GM23248 (cell line): ENCODE data around the gene RBFA. TPM values are rescaled to one million over a fixed set of nuclear protein-coding genes. Genes with fewer than 3 reads are reported as not detected.
A peak's percentile ranks its signal among the peaks of the same experiment; 100 is the strongest.

Experiments used
- DNase-seq: peaks from one replicate; pipeline ENCODE4 v3.0.0-alpha.2; 2015
- H2AFZ ChIP-seq: fragments of 200-600 bp; sonication (generic); 2 replicates; pipeline ENCODE4 v1.6.1; 2016; ENCODE audit warnings: antibody characterized with exemption
- H3F3A ChIP-seq: fragments of 200-600 bp; sonication (generic); 2 replicates; pipeline ENCODE4 v1.6.1; 2016; ENCODE audit warnings: mild to moderate bottlenecking, antibody characterized with exemption, mixed run types; ENCODE audit not compliant: insufficient read depth
- H3K27ac ChIP-seq: fragments of 200-600 bp; sonication (generic); 2 replicates; pipeline ENCODE4 v1.5.1; 2016; ENCODE audit warnings: mild to moderate bottlenecking
- H3K27me3 ChIP-seq: fragments of 200-600 bp; sonication (generic); replicated peaks from 2 replicates; pipeline ENCODE4 v1.6.1; 2016; ENCODE audit warnings: mild to moderate bottlenecking; ENCODE audit not compliant: insufficient read depth
- H3K36me3 ChIP-seq: fragments of 200-600 bp; sonication (generic); 2 replicates; pipeline ENCODE4 v1.6.1; 2016; ENCODE audit warnings: low read depth, mild to moderate bottlenecking
- H3K4me1 ChIP-seq: fragments of 200-600 bp; sonication (generic); 2 replicates; pipeline ENCODE4 v1.6.1; 2016; ENCODE audit warnings: mild to moderate bottlenecking; ENCODE audit not compliant: insufficient read depth
- H3K4me2 ChIP-seq: fragments of 200-600 bp; sonication (generic); one replicate; pipeline ENCODE4 v1.6.1; 2016; ENCODE audit warnings: mild to moderate bottlenecking; ENCODE audit not compliant: unreplicated experiment
- H3K4me3 ChIP-seq: fragments of 200-600 bp; sonication (generic); 2 replicates; pipeline ENCODE4 v1.5.1; 2016; ENCODE audit warnings: mild to moderate bottlenecking
- H3K79me2 ChIP-seq: fragments of 200-600 bp; sonication (generic); 2 replicates; pipeline ENCODE4 v1.6.1; 2016; ENCODE audit warnings: mild to moderate bottlenecking; ENCODE audit not compliant: insufficient read depth
- H3K9ac ChIP-seq: fragments of 200-600 bp; sonication (generic); 2 replicates; pipeline ENCODE4 v1.6.1; 2016; ENCODE audit warnings: mild to moderate bottlenecking
- H3K9me2 ChIP-seq: fragments of 200-600 bp; sonication (generic); 2 replicates; pipeline ENCODE4 v1.6.1; 2016; ENCODE audit warnings: mixed run types, mild to moderate bottlenecking, moderate library complexity; ENCODE audit not compliant: insufficient read depth
- H3K9me3 ChIP-seq: fragments of 200-600 bp; sonication (generic); one replicate; pipeline ENCODE4 v1.6.1; 2017; ENCODE audit warnings: low read depth
- H4K20me1 ChIP-seq: fragments of 200-600 bp; sonication (generic); 2 replicates; pipeline ENCODE4 v1.6.0; 2016; ENCODE audit not compliant: insufficient read depth
- EZH2 ChIP-seq: fragments of 200-600 bp; sonication (generic); IDR thresholded peaks from 2 replicates; pipeline ENCODE4 v1.6.1; 2018; ENCODE audit warnings: antibody characterized with exemption, mild to moderate bottlenecking; ENCODE audit not compliant: insufficient read depth, poor library complexity, severe bottlenecking
- EZH2phosphoT487 ChIP-seq: fragments of 200-600 bp; sonication (generic); IDR thresholded peaks from 2 replicates; pipeline ENCODE4 v1.6.1; 2018; ENCODE audit warnings: antibody characterized with exemption, moderate library complexity, mild to moderate bottlenecking, low read depth; ENCODE audit not compliant: insufficient read depth
- WGBS, 2 experiments: methylation state at CpG; one replicate each; pipeline ENCODE4 v1.1.6; 2015 to 2017; ENCODE audit warnings: low lambda C conversion rate in 2 of 2, low coverage in 1 of 2; ENCODE audit errors: missing lambda C conversion rate in 2 of 2; 5-methylcytosine and 5-hydroxymethylcytosine counted together
- in situ Hi-C: fragments of 300-500 bp; cut with MboI; formaldehyde crosslinking; loops from 2 replicates; pipeline ENCODE4 v1.15.0; 2020
- polyA plus RNA-seq: library from polyadenylated mRNA; unstranded; fragments of >200 nt; fragmentation: Nextera tagmentation; extraction: Ambion mirVana; gene quantifications from 2 replicates; pipeline ENCODE4 v1.2.1, GENCODE V29; 2016
- total RNA-seq: library from RNA; depleted of rRNA; stranded (reverse); fragments of >200 nt; shearing (Covaris generic); gene quantifications from 2 replicates; pipeline ENCODE4 v1.2.3, GENCODE V29; 2014

Gene RBFA
- total and polyA plus RNA-seq, 2 experiments from 2014 or later: 27.9 to 28.2 TPM

DNA sequence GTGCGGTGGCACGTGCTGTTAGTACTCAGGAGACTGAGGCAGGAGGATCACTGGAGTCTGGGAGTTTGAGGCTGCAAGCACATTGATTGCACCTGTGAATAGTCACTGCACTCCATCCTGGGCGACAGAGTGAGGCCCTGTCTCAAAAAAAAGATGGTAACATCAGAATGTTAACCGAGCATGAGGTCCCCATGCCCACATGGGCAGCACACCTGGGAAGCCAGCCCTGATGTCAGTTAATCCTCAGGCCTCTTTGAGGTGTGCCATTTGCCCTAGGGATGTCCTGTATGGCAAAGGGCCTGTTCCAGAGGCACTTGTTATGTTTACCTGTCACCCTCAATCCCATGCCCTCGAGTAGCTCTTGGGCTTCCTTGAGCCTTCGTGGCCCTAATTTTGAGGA, 16.6 kb downstream of the RBFA start:
- Histone ChIP-seq H3K36me3 (peaks cover 11% of the 10 kb centered on the region), H3F3A (no peaks in the 10 kb centered on the region), H2AFZ (no peak overlapping the region), H3K79me2 (no peaks in the 10 kb centered on the region), H3K9me3 (no peaks in the 10 kb centered on the region), H4K20me1 (no peaks in the 10 kb centered on the region), H3K9ac (no peak overlapping the region), H3K4me2 (no peak overlapping the region), H3K27ac (no peak overlapping the region), H3K4me3 (no peak overlapping the region), H3K9me2 (no peaks in the 10 kb centered on the region), H3K4me1 (no peaks in the 10 kb centered on the region), H3K27me3 (no peaks in the 10 kb centered on the region)
- no peak for DNase-seq
- TF ChIP-seq EZH2: no peak
- TF ChIP-seq EZH2phosphoT487: no peak
- in situ Hi-C loops: no loop called here
- WGBS, 2 experiments: 98 to 100% methylated on average over 6 of the region's 6 CpGs

GRCh38 chr18:80056095-80056494, 21.9 kb downstream of the RBFA start:
- Histone ChIP-seq H3K9me3 (no peaks in the 10 kb centered on the region), H3K9me2 (no peaks in the 10 kb centered on the region), H3K9ac (no peak overlapping the region), H3K27ac (no peak overlapping the region), H4K20me1 (no peaks in the 10 kb centered on the region), H3K4me2 (no peak overlapping the region), H3K4me1 (no peaks in the 10 kb centered on the region), H3K27me3 (no peaks in the 10 kb centered on the region), H3F3A (no peaks in the 10 kb centered on the region), H3K36me3 (peaks cover 9% of the 10 kb centered on the region), H3K79me2 (no peaks in the 10 kb centered on the region), H3K4me3 (no peak overlapping the region), H2AFZ (no peak overlapping the region)
- TF ChIP-seq EZH2 (no peak), EZH2phosphoT487 (no peak)
- peak; percentile 6 for DNase-seq
- in situ Hi-C loops: no loop called here
- WGBS, 2 experiments: 91 to 92% methylated on average over 2 of the region's 2 CpGs

DNA sequence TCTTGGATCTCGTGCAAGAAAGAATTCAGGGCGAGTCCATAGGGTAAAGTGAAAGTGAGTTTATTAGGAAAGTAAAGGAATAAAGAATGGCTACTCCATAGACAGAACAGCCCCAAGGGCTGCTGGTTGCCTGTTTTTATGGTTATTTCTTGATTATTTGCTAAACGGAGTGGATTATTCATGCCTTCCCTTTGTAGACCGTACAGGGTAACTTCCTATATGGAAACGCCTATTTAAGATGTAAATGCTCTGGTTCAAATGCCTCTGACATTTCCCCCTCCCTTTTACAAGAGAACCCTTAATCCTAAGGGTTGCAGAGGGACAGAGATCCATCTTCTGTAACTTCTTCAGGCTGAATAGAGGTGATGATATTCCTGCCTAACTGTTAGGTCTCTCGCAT, 25.7 kb downstream of the RBFA start:
- DNase-seq: no peak
- H3K4me2 ChIP-seq: no peak overlapping the region
- H2AFZ ChIP-seq: no peak overlapping the region
- no peaks in the 10 kb centered on the region for H3K27me3 ChIP-seq
- no peaks in the 10 kb centered on the region for H3K9me3 ChIP-seq
- no peaks in the 10 kb centered on the region for H4K20me1 ChIP-seq
- no peak overlapping the region for H3K27ac ChIP-seq
- H3K4me3 ChIP-seq: no peak overlapping the region
- no peaks in the 10 kb centered on the region for H3K9me2 ChIP-seq
- no peak overlapping the region for H3K9ac ChIP-seq
- no peak for TF ChIP-seq EZH2phosphoT487
- TF ChIP-seq EZH2: no peak
- no peaks in the 10 kb centered on the region for H3F3A ChIP-seq
- H3K79me2 ChIP-seq: no peaks in the 10 kb centered on the region
- WGBS, 2 experiments: 80 to 84% methylated on average over 6 of the region's 6 CpGs
- H3K4me1 ChIP-seq: no peaks in the 10 kb centered on the region
- in situ Hi-C loops: no loop called here
- H3K36me3 ChIP-seq: no peaks in the 10 kb centered on the region

DNA sequence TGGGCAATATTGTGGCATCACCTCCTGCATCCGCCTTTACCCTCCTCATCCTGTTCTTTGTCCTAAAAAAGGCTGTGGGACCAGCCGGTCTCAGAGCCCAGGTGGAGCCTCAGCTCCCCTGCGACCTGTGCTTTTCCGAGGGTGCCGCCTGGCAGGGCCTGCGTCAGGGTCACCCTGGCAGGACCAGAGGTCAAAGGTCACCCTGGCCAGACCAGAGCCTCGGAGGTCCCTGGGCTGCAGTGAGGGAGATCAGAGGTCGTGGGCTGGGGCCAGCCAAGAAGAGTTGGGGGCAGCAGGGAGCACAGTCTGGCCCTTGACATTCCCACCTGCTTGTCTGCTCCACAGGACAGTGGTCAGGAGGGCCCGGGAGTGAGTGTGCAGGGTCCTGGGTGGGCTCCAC, 31.5 kb downstream of the RBFA start:
- no peaks in the 10 kb centered on the region for H4K20me1 ChIP-seq
- no peak overlapping the region for H3K4me3 ChIP-seq
- no peaks in the 10 kb centered on the region for H3K9me2 ChIP-seq
- no peak for TF ChIP-seq EZH2phosphoT487
- TF ChIP-seq EZH2: no peak
- no peak overlapping the region for H3K4me2 ChIP-seq
- no peak overlapping the region for H3K9ac ChIP-seq
- no peaks in the 10 kb centered on the region for H3K4me1 ChIP-seq
- no peaks in the 10 kb centered on the region for H3K9me3 ChIP-seq
- WGBS, 2 experiments: 75 to 77% methylated on average over 9 of the region's 9 CpGs
- in situ Hi-C loops: no loop called here
- H3K79me2 ChIP-seq: no peaks in the 10 kb centered on the region
- no peak for DNase-seq
- no peaks in the 10 kb centered on the region for H3K36me3 ChIP-seq
- no peaks in the 10 kb centered on the region for H3K27me3 ChIP-seq
- no peak overlapping the region for H3K27ac ChIP-seq
- no peaks in the 10 kb centered on the region for H3F3A ChIP-seq
- no peak overlapping the region for H2AFZ ChIP-seq

- H2AFZ ChIP-seq: no peak overlapping the region
- TF ChIP-seq EZH2 (no peak), EZH2phosphoT487 (no peak)
- no peaks in the 10 kb centered on the region for H3K27me3 ChIP-seq
- H3K9ac ChIP-seq: no peak overlapping the region
- DNase-seq: no peak
- H3K36me3 ChIP-seq: no peaks in the 10 kb centered on the region
- H3F3A ChIP-seq: no peaks in the 10 kb centered on the region
- WGBS, 2 experiments: 70 to 71% methylated on average over 8 of the region's 8 CpGs
- H3K27ac ChIP-seq: no peak overlapping the region
- no peaks in the 10 kb centered on the region for H4K20me1 ChIP-seq
- H3K4me1 ChIP-seq: no peaks in the 10 kb centered on the region
- H3K9me2 ChIP-seq: no peaks in the 10 kb centered on the region
- no peak overlapping the region for H3K4me3 ChIP-seq
- H3K4me2 ChIP-seq: no peak overlapping the region
- H3K9me3 ChIP-seq: no peaks in the 10 kb centered on the region
- in situ Hi-C loops: no loop called here
- H3K79me2 ChIP-seq: no peaks in the 10 kb centered on the region
Measured at GRCh38 chr18:80067321-80067720, 33.1 kb downstream of the RBFA start.
